H1 (cell line): ENCODE data around the gene CIAO2B. TPM values are rescaled to one million over a fixed set of nuclear protein-coding genes. Genes with fewer than 3 reads are reported as not detected.

Experiments
- BCL11A ChIP-seq, 2 experiments: IDR thresholded peaks; one replicate each; pipeline ENCODE4 v1.6.1; 2011; ENCODE audit warnings: low read depth in 2 of 2, low read length in 2 of 2, mild to moderate bottlenecking in 2 of 2
- CBX8 ChIP-seq: fragments of 300-800, 300-1000 bp; sonication (generic); IDR thresholded peaks from 2 replicates; pipeline ENCODE4 v1.7.1; 2016; ENCODE audit warnings: low read depth, low read length, borderline replicate concordance
- RAD21 ChIP-seq, 2 experiments: IDR thresholded peaks in 1 of 2; conservative IDR thresholded peaks in 1 of 2; 2 replicates each; pipeline ENCODE4 v1.6.1; 2011; ENCODE audit warnings: low read depth in 2 of 2, low read length in 2 of 2, improper control_type of control experiment in 1 of 2, inconsistent platforms in 1 of 2, mild to moderate bottlenecking in 1 of 2, moderate library complexity in 1 of 2
- SP2 ChIP-seq: IDR thresholded peaks from 2 replicates; pipeline ENCODE4 v1.6.1; 2012; ENCODE audit warnings: mild to moderate bottlenecking, low read length, inconsistent platforms
- TAF1 ChIP-seq: IDR thresholded peaks from 2 replicates; pipeline ENCODE4 v1.6.1; 2011; ENCODE audit warnings: mild to moderate bottlenecking, low read depth, low read length
- TBP ChIP-seq: IDR thresholded peaks from 2 replicates; pipeline ENCODE4 v1.6.1; 2011; ENCODE audit warnings: low read depth, low read length, improper control_type of control experiment
- polyA plus RNA-seq, 7 experiments: library from polyadenylated mRNA; depleted of rRNA in 3 of 7; stranded (reverse) in 5 of 7; unstranded in 2 of 7; fragments of >200 nt in 5 of 7; fragments of 200-250 nt in 2 of 7; gene quantifications; 1 replicate in 5 of 7; 2 replicates in 1 of 7; 4 replicates in 1 of 7; pipeline versions ENCODE4 v1.2.1 to v1.2.3, GENCODE V29; 2011 to 2013; ENCODE audit warnings: missing spikeins in 2 of 7, mixed read lengths in 2 of 7
- total RNA-seq: library from RNA; stranded (reverse); fragmentation: NEBNext Ultra II Directional; extraction: Animal tissue kit (Norgen Biotek cat#: 25700); gene quantifications from 2 replicates; pipeline ENCODE4 v1.2.1, GENCODE V29; 2021

The CIAO2B gene
- total and polyA plus RNA-seq, 2 of the 8 experiments (the other 6 are each of a cell fraction or from before 2014, with no cell fraction given): 65.6 to 248 TPM

GRCh38 chr16:66916518-66916917, 17.7 kb downstream of the CIAO2B start (continued):
- TF ChIP-seq CBX8 (no peak), SP2 (no peak), TBP (no peak), BCL11A (IDR thresholded peaks at IDR 0.05; ENCODE audit: low read depth in 2 of 2, low read length in 2 of 2) (no peak), TAF1 (no peak), RAD21 (IDR thresholded peaks at IDR 0.05 in 1 of 2, conservative IDR thresholded peaks at IDR 0.05 in 1 of 2; ENCODE audit: low read depth in 2 of 2, low read length in 2 of 2) (no peak)
